Stimulated activated CD4-positive, alpha-beta T cell treated with anti-CD3 and anti-CD28 coated beads, Interleukin-1b, Interleukin-23, amount 100 ng/mL, for 4 hours (primary cell): ENCODE measurements around the gene TRIM39.
"Not testable (repeated sequence)": the region's sequence is repeated elsewhere in the genome, so short reads cannot be mapped to it uniquely, and the experiment has no call there.

ENCODE experiments used
- DNase-seq, 2 donors: peaks; one replicate each; pipeline ENCODE4 v3.0.0-alpha.2; 2020; ENCODE audit warnings: low read depth in 2 of 2

Gene TRIM39

DNA sequence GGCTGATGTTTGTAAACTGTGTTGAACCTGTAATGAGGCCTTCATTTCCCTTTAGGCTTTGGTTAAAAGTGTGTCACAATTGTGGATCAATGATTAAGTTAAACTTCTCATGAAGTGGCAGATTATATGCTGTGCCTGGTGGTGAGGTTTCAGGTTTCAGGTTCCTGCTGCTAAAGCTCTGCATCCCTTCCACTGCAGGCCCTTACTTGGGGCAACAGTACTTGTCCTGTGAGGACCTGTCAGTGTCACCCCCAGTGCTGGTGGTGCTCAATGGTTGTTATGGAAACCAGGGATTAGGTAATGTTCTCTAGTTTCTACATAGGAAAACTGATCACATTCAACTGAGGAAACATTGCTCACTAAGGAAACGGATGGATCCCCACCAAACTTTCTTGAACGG is 36.7 kb downstream of the TRIM39 start:
- no peak for DNase-seq

DNA sequence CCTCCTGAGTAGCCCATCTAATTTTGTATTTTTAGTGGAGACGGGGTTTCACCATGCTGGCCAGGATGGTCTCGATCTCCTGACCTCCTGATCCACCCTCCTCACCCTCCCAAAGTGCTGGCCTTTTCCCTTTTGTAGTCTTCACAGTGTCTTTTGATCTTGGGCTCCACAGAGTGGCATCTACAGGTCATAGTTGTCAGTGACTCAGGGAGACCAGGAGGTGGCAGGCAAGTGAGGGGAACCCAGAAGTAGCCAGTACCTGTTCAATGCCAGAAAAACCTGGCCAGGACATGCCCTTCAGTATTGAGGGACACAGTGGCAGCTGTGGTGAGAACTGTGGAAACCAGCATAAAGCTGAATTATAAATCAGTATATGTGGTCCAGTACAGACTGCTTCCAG is 37.9 kb downstream of the TRIM39 start:
- no peak for DNase-seq

DNA sequence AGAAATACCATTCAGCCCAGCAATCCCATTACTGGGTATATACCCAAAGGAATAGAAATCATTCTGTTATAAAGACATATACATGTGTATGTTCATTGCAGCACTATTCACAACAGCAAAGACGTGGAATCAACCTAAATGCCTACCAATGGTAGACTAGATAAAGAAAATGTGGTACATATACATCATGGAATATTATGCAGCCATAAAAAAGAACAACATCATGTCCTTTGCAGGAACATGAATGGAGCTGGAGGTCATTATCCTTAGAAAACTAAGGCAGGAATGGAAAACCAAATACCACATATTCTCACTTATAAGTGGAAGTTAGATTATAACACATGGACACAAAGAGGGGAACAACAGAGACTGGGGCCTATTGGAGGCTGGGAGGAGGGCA is 42.6 kb downstream of the TRIM39 start:
- not testable (repeated sequence) for DNase-seq

DNA sequence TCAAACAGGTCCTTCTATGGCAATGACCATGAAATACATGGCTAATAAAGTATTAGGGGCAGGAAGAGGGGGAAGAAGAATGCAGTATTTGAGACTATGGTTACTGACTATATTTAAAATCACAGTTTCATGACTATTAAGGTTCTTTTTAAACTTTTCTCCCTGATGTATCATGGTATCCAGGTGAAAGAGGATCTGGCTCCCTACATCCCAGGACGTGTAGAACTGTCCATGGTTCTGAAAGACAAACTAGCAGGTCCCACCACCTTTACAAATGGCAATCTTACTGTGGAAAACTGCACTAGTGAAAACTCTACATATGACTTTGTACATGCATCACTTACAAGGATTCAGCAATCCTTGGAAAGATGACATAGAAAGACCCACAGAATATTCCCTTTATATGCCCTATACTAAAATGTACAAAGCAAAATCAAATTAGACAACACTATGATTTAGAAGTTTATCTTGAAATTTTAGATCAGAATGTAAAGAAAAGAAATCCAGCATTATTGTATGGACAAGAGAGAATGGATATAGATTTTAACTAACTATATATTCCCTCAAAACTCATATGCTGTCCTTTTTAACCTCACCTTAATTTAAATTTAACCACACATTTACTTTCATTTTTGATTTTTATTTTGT is 51.7 kb downstream of the TRIM39 start:
- no peak for DNase-seq

DNA sequence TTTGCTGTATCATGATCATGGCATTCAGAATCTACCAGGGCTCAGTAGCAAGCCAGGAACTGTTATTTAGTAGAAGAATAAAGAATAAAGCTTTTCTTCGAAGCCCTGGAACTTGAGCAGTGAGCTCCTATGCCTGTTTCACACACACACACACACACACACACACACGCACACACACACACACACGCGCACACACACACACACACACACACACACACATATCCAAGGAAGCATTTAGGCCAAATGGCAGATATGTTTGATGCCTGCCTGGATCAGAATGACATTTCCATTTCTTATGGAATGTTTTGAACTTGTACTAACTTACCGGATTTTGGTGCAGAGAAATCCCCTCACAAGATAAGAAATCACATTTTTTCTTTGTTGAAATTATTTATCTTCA is 53.7 kb downstream of the TRIM39 start:
- no peak for DNase-seq

DNA sequence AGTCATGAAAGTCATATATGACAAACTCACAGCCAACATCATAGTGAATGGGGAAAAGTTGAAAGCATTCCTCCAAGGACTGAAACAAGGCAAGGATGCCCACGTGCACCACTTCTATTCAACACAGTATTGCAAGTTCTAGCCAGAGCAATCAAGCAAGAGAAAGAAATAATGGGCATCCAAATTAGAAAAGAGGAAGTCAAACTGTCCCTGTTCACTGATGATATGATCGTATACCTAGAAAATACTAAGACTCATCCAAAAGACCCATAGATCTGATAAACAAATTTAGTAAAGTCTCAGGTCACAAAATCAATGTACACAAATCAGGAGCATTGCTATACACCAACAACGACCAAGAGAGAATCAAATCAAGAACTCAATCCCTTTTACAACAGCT is 59.4 kb downstream of the TRIM39 start:
- DNase-seq = no peak

DNA sequence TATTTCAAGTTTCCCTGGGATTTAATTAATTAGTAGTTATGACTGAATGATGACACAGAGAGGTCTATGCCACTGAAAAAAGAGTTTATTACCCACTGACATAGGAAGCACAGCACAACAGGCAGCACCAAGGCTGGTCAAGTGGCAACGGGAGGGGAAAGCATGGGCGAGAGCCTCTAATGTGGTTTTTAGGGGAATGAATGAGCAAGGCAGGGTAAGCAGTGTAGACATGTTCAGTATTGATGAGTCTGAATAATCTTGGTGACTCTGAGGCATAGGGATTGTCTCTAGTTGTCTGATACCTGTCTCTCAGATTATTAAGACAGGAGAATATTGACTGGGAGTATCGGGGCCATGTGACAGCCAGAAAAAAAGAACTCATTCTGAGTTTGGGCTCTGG is 64.5 kb downstream of the TRIM39 start:
- no peak for DNase-seq
